Dendritic cell treated with granulocyte-macrophage colony-stimulating factor and Interleukin-4, amounts not matched to agents 40 ng/mL and 50 ng/mL, for 4 days (primary cell): Measurements from ENCODE around the gene JMJD4.

ENCODE experiments used
- H3K27ac Mint-ChIP-seq: one replicate; pipeline ENCODE4 v1.8.0; 2022; ENCODE audit warnings: mild to moderate bottlenecking, mixed read lengths
- H3K27me3 Mint-ChIP-seq: one replicate; pipeline ENCODE4 v1.8.0; 2022; ENCODE audit warnings: mild to moderate bottlenecking, mixed read lengths
- H3K36me3 Mint-ChIP-seq: one replicate; pipeline ENCODE4 v1.8.0; 2022; ENCODE audit warnings: low read depth, mixed read lengths
- H3K4me1 Mint-ChIP-seq: one replicate; pipeline ENCODE4 v1.8.0; 2022; ENCODE audit warnings: low read depth, mixed read lengths
- H3K4me3 Mint-ChIP-seq: one replicate; pipeline ENCODE4 v1.8.0; 2022; ENCODE audit warnings: mild to moderate bottlenecking, moderate library complexity, mixed read lengths
- H3K9me3 Mint-ChIP-seq: one replicate; pipeline ENCODE4 v1.8.0; 2022; ENCODE audit warnings: mixed read lengths
- intact Hi-C: fragments of 100-400 bp; cut with micrococcal nuclease; formaldehyde crosslinking; loops from one replicate; pipeline ENCODE4 v1.15.0; 2022

The JMJD4 gene

GRCh38 chr1:227749916-227750710, 15.0 kb upstream of the JMJD4 start:
- no peak overlapping the region for H3K4me3 Mint-ChIP-seq
- H3K27me3 Mint-ChIP-seq = no peaks in the 10 kb centered on the region
- H3K4me1 Mint-ChIP-seq = peaks cover 23% of the 10 kb centered on the region
- intact Hi-C loops = no loop called here
- no peak overlapping the region for H3K27ac Mint-ChIP-seq
- no peaks in the 10 kb centered on the region for H3K9me3 Mint-ChIP-seq
- H3K36me3 Mint-ChIP-seq = peaks cover 47% of the 10 kb centered on the region

- H3K36me3 Mint-ChIP-seq = peaks cover 38% of the 10 kb centered on the region
- intact Hi-C loops = no loop called here
- H3K27me3 Mint-ChIP-seq = no peaks in the 10 kb centered on the region
- H3K27ac Mint-ChIP-seq = no peak overlapping the region
- H3K4me1 Mint-ChIP-seq = peaks cover 17% of the 10 kb centered on the region
- H3K4me3 Mint-ChIP-seq = no peak overlapping the region
- H3K9me3 Mint-ChIP-seq = no peaks in the 10 kb centered on the region
These were observed 14.1 kb upstream of the JMJD4 start for GRCh38 chr1:227749225-227749624.

- H3K4me1 Mint-ChIP-seq = peaks cover 13% of the 10 kb centered on the region
- no peak overlapping the region for H3K4me3 Mint-ChIP-seq
- H3K27me3 Mint-ChIP-seq = no peaks in the 10 kb centered on the region
- peaks cover 37% of the 10 kb centered on the region for H3K36me3 Mint-ChIP-seq
- H3K27ac Mint-ChIP-seq = no peak overlapping the region
- H3K9me3 Mint-ChIP-seq = no peaks in the 10 kb centered on the region
- intact Hi-C loops = no loop called here
These were observed 13.5 kb upstream of the JMJD4 start for GRCh38 chr1:227748496-227749182.

- Mint-ChIP-seq H3K36me3 (peaks cover 37% of the 10 kb centered on the region), H3K27ac (no peak overlapping the region), H3K9me3 (no peaks in the 10 kb centered on the region), H3K27me3 (no peaks in the 10 kb centered on the region), H3K4me1 (peaks cover 13% of the 10 kb centered on the region), H3K4me3 (no peak overlapping the region)
- intact Hi-C loops = no loop called here
These were observed 12.9 kb upstream of the JMJD4 start for GRCh38 chr1:227747948-227748495.

GRCh38 chr1:227747382-227747781, 12.3 kb upstream of the JMJD4 start:
- H3K36me3 Mint-ChIP-seq = peaks cover 37% of the 10 kb centered on the region
- H3K27ac Mint-ChIP-seq = no peak overlapping the region
- peaks cover 13% of the 10 kb centered on the region for H3K4me1 Mint-ChIP-seq
- no peaks in the 10 kb centered on the region for H3K9me3 Mint-ChIP-seq
- no peaks in the 10 kb centered on the region for H3K27me3 Mint-ChIP-seq
- intact Hi-C loops = no loop called here
- no peak overlapping the region for H3K4me3 Mint-ChIP-seq

GRCh38 chr1:227746676-227747075, 11.6 kb upstream of the JMJD4 start:
- intact Hi-C loops = no loop called here
- Mint-ChIP-seq H3K4me1 (peaks cover 13% of the 10 kb centered on the region), H3K36me3 (peaks cover 35% of the 10 kb centered on the region), H3K27me3 (no peaks in the 10 kb centered on the region), H3K9me3 (no peaks in the 10 kb centered on the region), H3K27ac (no peak overlapping the region), H3K4me3 (no peak overlapping the region)

- Mint-ChIP-seq H3K4me1 (peaks cover 15% of the 10 kb centered on the region), H3K27ac (no peak overlapping the region), H3K36me3 (peaks cover 25% of the 10 kb centered on the region), H3K9me3 (no peaks in the 10 kb centered on the region), H3K27me3 (no peaks in the 10 kb centered on the region), H3K4me3 (no peak overlapping the region)
- intact Hi-C loops = no loop called here
These were observed 10.6 kb upstream of the JMJD4 start for GRCh38 chr1:227745568-227746265.

- Mint-ChIP-seq H3K9me3 (no peaks in the 10 kb centered on the region), H3K36me3 (peaks cover 27% of the 10 kb centered on the region), H3K27ac (no peak overlapping the region), H3K4me3 (no peak overlapping the region), H3K4me1 (peaks cover 24% of the 10 kb centered on the region), H3K27me3 (no peaks in the 10 kb centered on the region)
- intact Hi-C loops = no loop called here
These were observed 9.6 kb upstream of the JMJD4 start for GRCh38 chr1:227744668-227745067.

- Mint-ChIP-seq H3K4me3 (no peak overlapping the region), H3K27ac (no peak overlapping the region)
- intact Hi-C loops = no loop called here
These were observed 7.9 kb upstream of the JMJD4 start for GRCh38 chr1:227742738-227743715.

GRCh38 chr1:227741166-227741870, 6.2 kb upstream of the JMJD4 start:
- Mint-ChIP-seq H3K9me3 (no peaks in the 10 kb centered on the region), H3K27ac (no peak overlapping the region)
- intact Hi-C loops = no loop called here

More at GRCh38 chr1:227742738-227743715, 7.9 kb upstream of the JMJD4 start:
- peaks cover 21% of the 10 kb centered on the region for H3K36me3 Mint-ChIP-seq
- H3K27me3 Mint-ChIP-seq = no peaks in the 10 kb centered on the region
- peaks cover 15% of the 10 kb centered on the region for H3K4me1 Mint-ChIP-seq
- H3K9me3 Mint-ChIP-seq = no peaks in the 10 kb centered on the region

GRCh38 chr1:227740401-227740960, 5.4 kb upstream of the JMJD4 start:
- Mint-ChIP-seq H3K4me3 (no peak overlapping the region), H3K36me3 (peaks cover 14% of the 10 kb centered on the region), H3K4me1 (peaks cover 27% of the 10 kb centered on the region), H3K27me3 (no peaks in the 10 kb centered on the region), H3K27ac (no peak overlapping the region), H3K9me3 (no peaks in the 10 kb centered on the region)
- intact Hi-C loops = no loop called here

More at GRCh38 chr1:227741166-227741870, 6.2 kb upstream of the JMJD4 start:
- H3K4me3 Mint-ChIP-seq = no peak overlapping the region
- H3K27me3 Mint-ChIP-seq = no peaks in the 10 kb centered on the region
- peaks cover 20% of the 10 kb centered on the region for H3K4me1 Mint-ChIP-seq
- peaks cover 14% of the 10 kb centered on the region for H3K36me3 Mint-ChIP-seq

GRCh38 chr1:227739636-227740035, 4.5 kb upstream of the JMJD4 start:
- intact Hi-C loops = no loop called here
- H3K4me1 Mint-ChIP-seq = peaks cover 29% of the 10 kb centered on the region
- H3K9me3 Mint-ChIP-seq = no peaks in the 10 kb centered on the region
- H3K27ac Mint-ChIP-seq = peak overlapping the region; percentile 6
- H3K27me3 Mint-ChIP-seq = no peaks in the 10 kb centered on the region
- H3K4me3 Mint-ChIP-seq = no peak overlapping the region
- peaks cover 14% of the 10 kb centered on the region for H3K36me3 Mint-ChIP-seq
